ENCODE measurements around the gene KCNK5. TPM values are rescaled to one million over a fixed set of nuclear protein-coding genes. Genes with fewer than 3 reads are reported as not detected.

Gene KCNK5
- polyA plus RNA-seq, 1 donor from 2014 or later, result not detected

DNA sequence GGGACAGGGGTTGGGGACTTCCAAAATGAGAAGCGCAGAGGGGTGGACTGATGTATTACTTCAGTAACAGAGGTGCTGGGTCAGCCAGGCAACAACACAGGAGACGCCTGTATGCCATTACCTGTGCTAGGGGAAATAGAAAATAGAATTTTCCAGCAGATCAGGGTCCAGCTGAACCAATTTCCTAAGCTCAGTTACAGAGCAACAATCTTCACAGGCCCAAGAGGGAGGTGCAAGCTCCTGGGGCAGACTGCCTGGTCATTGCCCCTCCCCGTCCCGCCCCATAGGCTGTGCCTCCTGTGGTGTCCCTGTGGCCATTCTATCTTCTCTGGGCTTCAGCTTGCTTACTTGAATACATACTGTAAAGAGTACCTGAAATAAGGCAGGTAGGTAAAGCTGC, 3.7 kb downstream of the KCNK5 start:
- no peaks in the 10 kb centered on the region for H3K9me3 ChIP-seq (ENCODE audit: low read length)
- no peak overlapping the region for H2AFZ ChIP-seq (ENCODE audit: low read depth, low read length)
- H3K9me2 ChIP-seq (ENCODE audit: insufficient read depth, low read length), result no peaks in the 10 kb centered on the region
- H3K4me2 ChIP-seq (ENCODE audit: low read length), result no peak overlapping the region
- no peak overlapping the region for H3K9ac ChIP-seq (ENCODE audit: low read length)
- H4K20me1 ChIP-seq (ENCODE audit: insufficient read depth), result no peaks in the 10 kb centered on the region
- no peaks in the 10 kb centered on the region for H3K79me2 ChIP-seq (replicated peaks; ENCODE audit: insufficient read depth, low read length)
- no peaks in the 10 kb centered on the region for H3F3A ChIP-seq (ENCODE audit: insufficient read depth, low read length, poor library complexity, severe bottlenecking)
- H3K4me3 ChIP-seq (ENCODE audit: low read length), result no peak overlapping the region
- H3K36me3 ChIP-seq (ENCODE audit: insufficient read depth, low read length), result no peaks in the 10 kb centered on the region
- TF ChIP-seq, protein P1, sequence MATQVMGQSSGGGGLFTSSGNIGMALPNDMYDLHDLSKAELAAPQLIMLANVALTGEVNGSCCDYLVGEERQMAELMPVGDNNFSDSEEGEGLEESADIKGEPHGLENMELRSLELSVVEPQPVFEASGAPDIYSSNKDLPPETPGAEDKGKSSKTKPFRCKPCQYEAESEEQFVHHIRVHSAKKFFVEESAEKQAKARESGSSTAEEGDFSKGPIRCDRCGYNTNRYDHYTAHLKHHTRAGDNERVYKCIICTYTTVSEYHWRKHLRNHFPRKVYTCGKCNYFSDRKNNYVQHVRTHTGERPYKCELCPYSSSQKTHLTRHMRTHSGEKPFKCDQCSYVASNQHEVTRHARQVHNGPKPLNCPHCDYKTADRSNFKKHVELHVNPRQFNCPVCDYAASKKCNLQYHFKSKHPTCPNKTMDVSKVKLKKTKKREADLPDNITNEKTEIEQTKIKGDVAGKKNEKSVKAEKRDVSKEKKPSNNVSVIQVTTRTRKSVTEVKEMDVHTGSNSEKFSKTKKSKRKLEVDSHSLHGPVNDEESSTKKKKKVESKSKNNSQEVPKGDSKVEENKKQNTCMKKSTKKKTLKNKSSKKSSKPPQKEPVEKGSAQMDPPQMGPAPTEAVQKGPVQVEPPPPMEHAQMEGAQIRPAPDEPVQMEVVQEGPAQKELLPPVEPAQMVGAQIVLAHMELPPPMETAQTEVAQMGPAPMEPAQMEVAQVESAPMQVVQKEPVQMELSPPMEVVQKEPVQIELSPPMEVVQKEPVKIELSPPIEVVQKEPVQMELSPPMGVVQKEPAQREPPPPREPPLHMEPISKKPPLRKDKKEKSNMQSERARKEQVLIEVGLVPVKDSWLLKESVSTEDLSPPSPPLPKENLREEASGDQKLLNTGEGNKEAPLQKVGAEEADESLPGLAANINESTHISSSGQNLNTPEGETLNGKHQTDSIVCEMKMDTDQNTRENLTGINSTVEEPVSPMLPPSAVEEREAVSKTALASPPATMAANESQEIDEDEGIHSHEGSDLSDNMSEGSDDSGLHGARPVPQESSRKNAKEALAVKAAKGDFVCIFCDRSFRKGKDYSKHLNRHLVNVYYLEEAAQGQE (IDR thresholded peaks at IDR 0.05; ENCODE audit: borderline replicate concordance), result no peak
- no peak for TF ChIP-seq TAF1 (IDR thresholded peaks at IDR 0.05; ENCODE audit: low read depth)
- no peak for TF ChIP-seq SMC3 (conservative IDR thresholded peaks at IDR 0.05; ENCODE audit: poor library complexity)
- no peak for TF ChIP-seq CTCF (IDR thresholded peaks at IDR 0.05; ENCODE audit: poor library complexity, severe bottlenecking)
- no peak for TF ChIP-seq POLR2AphosphoS5 (IDR thresholded peaks at IDR 0.05)
- no peak for TF ChIP-seq EZH2 (IDR thresholded peaks at IDR 0.05; ENCODE audit: borderline replicate concordance, insufficient read depth, low read length, poor library complexity, severe bottlenecking)
- TF ChIP-seq EP300 (conservative IDR thresholded peaks at IDR 0.05; ENCODE audit: poor library complexity, severe bottlenecking), result no peak
- no peak for TF ChIP-seq MXI1 (conservative IDR thresholded peaks at IDR 0.05; ENCODE audit: poor library complexity, severe bottlenecking)
- no peak for TF ChIP-seq RAD21 (conservative IDR thresholded peaks at IDR 0.05)
- H3K27ac ChIP-seq (ENCODE audit: low read length), result no peak overlapping the region
- peaks cover 17% of the 10 kb centered on the region for H3K27me3 ChIP-seq (ENCODE audit: insufficient read depth, low read depth, low read length)

- no peak overlapping the region for H3K4me2 ChIP-seq (ENCODE audit: low read length)
- H3K9me2 ChIP-seq (ENCODE audit: insufficient read depth, low read length), result no peaks in the 10 kb centered on the region
- H4K20me1 ChIP-seq (ENCODE audit: insufficient read depth), result no peaks in the 10 kb centered on the region
- TF ChIP-seq, protein P1 (IDR thresholded peaks at IDR 0.05; ENCODE audit: borderline replicate concordance), result no peak
- TF ChIP-seq SMC3 (conservative IDR thresholded peaks at IDR 0.05; ENCODE audit: poor library complexity) (no peak), RAD21 (conservative IDR thresholded peaks at IDR 0.05) (no peak), TAF1 (IDR thresholded peaks at IDR 0.05; ENCODE audit: low read depth) (no peak), MXI1 (conservative IDR thresholded peaks at IDR 0.05; ENCODE audit: poor library complexity, severe bottlenecking) (no peak), EZH2 (IDR thresholded peaks at IDR 0.05; ENCODE audit: borderline replicate concordance, insufficient read depth, low read length, poor library complexity, severe bottlenecking) (no peak), POLR2AphosphoS5 (IDR thresholded peaks at IDR 0.05) (no peak), CTCF (IDR thresholded peaks at IDR 0.05; ENCODE audit: poor library complexity, severe bottlenecking) (no peak), EP300 (conservative IDR thresholded peaks at IDR 0.05; ENCODE audit: poor library complexity, severe bottlenecking) (no peak)
- H3K4me3 ChIP-seq (ENCODE audit: low read length), result no peak overlapping the region
- H2AFZ ChIP-seq (ENCODE audit: low read depth, low read length), result no peak overlapping the region
- no peaks in the 10 kb centered on the region for H3F3A ChIP-seq (ENCODE audit: insufficient read depth, low read length, poor library complexity, severe bottlenecking)
- H3K9me3 ChIP-seq (ENCODE audit: low read length), result no peaks in the 10 kb centered on the region
- no peak overlapping the region for H3K9ac ChIP-seq (ENCODE audit: low read length)
- peaks cover 15% of the 10 kb centered on the region for H3K27me3 ChIP-seq (ENCODE audit: insufficient read depth, low read depth, low read length)
- H3K36me3 ChIP-seq (ENCODE audit: insufficient read depth, low read length), result no peaks in the 10 kb centered on the region
- H3K27ac ChIP-seq (ENCODE audit: low read length), result no peak overlapping the region
- no peaks in the 10 kb centered on the region for H3K79me2 ChIP-seq (replicated peaks; ENCODE audit: insufficient read depth, low read length)
Observed at GRCh38 chr6:39224523-39225182, 4.6 kb downstream of the KCNK5 start.

Data from neural cell (in vitro differentiated cells).